ENCODE data around the gene AGO4.

DNA sequence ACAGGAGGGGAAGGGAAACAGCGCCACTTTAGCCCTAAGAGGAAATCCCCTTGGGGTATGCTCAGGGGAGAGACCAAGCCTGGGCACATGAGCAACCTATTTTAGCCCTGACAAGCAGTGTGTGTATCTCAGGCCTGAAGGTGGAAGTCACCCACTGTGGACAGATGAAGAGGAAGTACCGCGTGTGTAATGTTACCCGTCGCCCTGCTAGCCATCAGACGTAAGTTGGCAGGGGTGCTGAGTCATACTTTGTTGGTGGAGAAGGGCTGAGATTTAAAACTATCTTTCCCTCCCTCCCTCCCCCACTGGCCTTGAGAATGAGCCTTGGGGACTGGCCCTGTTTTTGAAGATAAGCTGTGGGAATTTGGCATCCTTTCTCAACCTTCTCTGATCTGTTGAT lies 86.4 kb downstream of the AGO4 start:
- TF ChIP-seq, protein P1, sequence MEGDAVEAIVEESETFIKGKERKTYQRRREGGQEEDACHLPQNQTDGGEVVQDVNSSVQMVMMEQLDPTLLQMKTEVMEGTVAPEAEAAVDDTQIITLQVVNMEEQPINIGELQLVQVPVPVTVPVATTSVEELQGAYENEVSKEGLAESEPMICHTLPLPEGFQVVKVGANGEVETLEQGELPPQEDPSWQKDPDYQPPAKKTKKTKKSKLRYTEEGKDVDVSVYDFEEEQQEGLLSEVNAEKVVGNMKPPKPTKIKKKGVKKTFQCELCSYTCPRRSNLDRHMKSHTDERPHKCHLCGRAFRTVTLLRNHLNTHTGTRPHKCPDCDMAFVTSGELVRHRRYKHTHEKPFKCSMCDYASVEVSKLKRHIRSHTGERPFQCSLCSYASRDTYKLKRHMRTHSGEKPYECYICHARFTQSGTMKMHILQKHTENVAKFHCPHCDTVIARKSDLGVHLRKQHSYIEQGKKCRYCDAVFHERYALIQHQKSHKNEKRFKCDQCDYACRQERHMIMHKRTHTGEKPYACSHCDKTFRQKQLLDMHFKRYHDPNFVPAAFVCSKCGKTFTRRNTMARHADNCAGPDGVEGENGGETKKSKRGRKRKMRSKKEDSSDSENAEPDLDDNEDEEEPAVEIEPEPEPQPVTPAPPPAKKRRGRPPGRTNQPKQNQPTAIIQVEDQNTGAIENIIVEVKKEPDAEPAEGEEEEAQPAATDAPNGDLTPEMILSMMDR (IDR thresholded peaks at IDR 0.05), result no peak
- TF ChIP-seq POLR2AphosphoS5 (IDR thresholded peaks at IDR 0.05), result no peak

Measured in sigmoid colon (tissue), 4 donors.